ENCODE data around the gene ZNF587. TPM values are rescaled to one million over a fixed set of nuclear protein-coding genes. Genes with fewer than 3 reads are reported as not detected.
"Not testable (repeated sequence)": the region's sequence is repeated elsewhere in the genome, so short reads cannot be mapped to it uniquely, and the experiment has no call there.

ZNF587 gene
- polyA plus RNA-seq, 1 experiment = 15.7 TPM

DNA sequence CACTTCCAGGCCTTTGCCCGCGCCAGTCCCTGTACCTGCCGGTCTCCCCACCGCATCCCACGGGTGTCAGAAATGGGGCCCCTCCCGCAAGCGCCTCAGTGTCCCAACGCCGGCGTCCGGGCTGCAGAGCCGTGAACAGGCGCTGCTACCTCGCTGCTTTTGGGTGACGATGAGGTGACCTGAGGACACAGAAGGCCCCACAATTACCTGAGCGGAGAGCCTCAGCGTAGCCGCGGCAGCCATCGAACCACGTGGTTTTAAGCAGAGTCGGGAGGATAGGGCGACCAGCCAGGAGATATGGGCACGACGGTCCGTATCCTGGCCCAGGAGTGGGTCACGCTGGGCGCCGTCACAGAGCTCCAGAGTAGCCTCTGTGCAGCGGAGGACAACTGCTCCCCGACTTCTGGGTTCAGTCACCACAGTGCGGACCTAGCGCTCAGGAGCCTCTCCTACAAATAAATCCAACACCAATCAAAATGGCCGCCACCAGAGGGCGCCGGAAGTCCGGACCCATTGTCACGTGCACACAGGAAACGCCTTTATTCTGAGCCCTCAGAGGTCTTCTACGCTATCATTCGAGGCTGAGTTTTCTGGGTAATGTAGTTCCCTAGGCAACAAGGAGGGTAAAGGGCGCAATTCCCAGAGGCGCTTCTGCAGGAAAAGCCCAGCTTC, 39.0 kb downstream of the ZNF587 start, which contains the start of gene ZNF814:
Gene ZNF814 (minus strand): TSS at position 478 of the 672 bp plus-strand sequence. CDS start 235 bp downstream, at position 243.
- DNase-seq (ENCODE audit: low read depth, low spot score) = peak; percentile 47
- ChIA-PET POLR2A (no interaction called here), CTCF (interaction anchor here (0.8 to 1.5 kb wide), 5 partner anchors 9 to 70 kb away, joined by 3 to 7 read pairs (median 3); no protein-coding TSS in a partner anchor)
- no peaks in the 10 kb centered on the region for H3K27me3 ChIP-seq (ENCODE audit: control insufficient read depth, insufficient read depth, low read length)
- H3K4me3 ChIP-seq (ENCODE audit: low read depth, low read length) = peak within 1 kb of the TSS; percentile 95
- peaks cover 20% of the 10 kb centered on the region for H3K9me3 ChIP-seq (ENCODE audit: control insufficient read depth, insufficient read depth, low read length)
- H3K27ac ChIP-seq (ENCODE audit: low read depth, low read length) = peak within 1 kb of the TSS; percentile 39
- TF ChIP-seq, protein P1, sequence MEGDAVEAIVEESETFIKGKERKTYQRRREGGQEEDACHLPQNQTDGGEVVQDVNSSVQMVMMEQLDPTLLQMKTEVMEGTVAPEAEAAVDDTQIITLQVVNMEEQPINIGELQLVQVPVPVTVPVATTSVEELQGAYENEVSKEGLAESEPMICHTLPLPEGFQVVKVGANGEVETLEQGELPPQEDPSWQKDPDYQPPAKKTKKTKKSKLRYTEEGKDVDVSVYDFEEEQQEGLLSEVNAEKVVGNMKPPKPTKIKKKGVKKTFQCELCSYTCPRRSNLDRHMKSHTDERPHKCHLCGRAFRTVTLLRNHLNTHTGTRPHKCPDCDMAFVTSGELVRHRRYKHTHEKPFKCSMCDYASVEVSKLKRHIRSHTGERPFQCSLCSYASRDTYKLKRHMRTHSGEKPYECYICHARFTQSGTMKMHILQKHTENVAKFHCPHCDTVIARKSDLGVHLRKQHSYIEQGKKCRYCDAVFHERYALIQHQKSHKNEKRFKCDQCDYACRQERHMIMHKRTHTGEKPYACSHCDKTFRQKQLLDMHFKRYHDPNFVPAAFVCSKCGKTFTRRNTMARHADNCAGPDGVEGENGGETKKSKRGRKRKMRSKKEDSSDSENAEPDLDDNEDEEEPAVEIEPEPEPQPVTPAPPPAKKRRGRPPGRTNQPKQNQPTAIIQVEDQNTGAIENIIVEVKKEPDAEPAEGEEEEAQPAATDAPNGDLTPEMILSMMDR (IDR thresholded peaks at IDR 0.05; ENCODE audit: low read depth, low read length) = peak; percentile 43

DNA sequence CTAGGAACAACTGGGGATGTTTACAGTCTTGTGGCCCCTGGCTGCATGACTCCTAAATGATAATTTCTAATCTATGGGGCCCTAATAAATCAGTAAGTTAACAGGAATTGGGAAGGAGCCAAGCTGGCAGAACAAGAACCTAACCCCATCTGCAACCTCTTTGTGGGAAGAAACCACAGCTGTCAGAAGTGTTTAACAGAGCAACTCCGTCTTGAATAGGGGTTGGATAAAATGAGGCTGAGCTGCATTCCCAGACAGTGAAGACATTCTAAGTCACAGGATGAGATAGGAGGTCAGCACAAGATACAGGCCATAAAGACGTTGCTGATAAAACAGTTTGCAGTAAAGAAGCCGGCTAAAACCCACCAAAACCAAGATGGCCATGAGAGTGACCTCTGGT, 41.0 kb downstream of the ZNF587 start:
- Histone ChIP-seq H3K9me3 (ENCODE audit: control insufficient read depth, insufficient read depth, low read length) (peaks cover 16% of the 10 kb centered on the region), H3K27ac (ENCODE audit: low read depth, low read length) (peak overlapping the region; percentile 11)
- DNase-seq (ENCODE audit: low read depth, low spot score) = peak; percentile 11
- CTCF ChIA-PET; POLR2A ChIA-PET; H3K4me3 ChIP-seq (ENCODE audit: low read depth, low read length); H3K27me3 ChIP-seq (ENCODE audit: control insufficient read depth, insufficient read depth, low read length): not testable (repeated sequence)

DNA sequence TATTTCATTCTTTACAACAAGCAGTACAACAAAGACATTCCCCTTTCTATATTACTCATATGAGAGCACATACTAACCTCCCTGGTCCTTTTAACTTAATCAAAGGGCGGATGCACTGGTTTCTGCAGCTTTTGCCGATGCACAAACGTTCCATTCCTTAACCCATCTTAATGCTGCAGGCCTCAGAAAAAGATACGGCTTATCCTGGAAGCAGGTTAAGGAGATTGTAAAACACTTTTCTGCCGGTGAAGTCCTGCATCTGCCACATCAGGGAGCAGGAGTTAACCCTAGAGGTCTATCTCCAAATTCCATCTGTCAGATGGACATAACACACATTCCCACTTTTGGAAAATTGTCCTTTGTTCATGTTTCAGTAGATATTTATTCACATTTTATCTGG, 50.7 kb downstream of the ZNF587 start:
- DNase-seq (ENCODE audit: low read depth, low spot score) = no peak
- POLR2A ChIA-PET = no interaction called here
- no peak overlapping the region for H3K27ac ChIP-seq (ENCODE audit: low read depth, low read length)
- H3K27me3 ChIP-seq (ENCODE audit: control insufficient read depth, insufficient read depth, low read length) = no peaks in the 10 kb centered on the region
- H3K9me3 ChIP-seq (ENCODE audit: control insufficient read depth, insufficient read depth, low read length) = peaks cover 21% of the 10 kb centered on the region
- CTCF ChIA-PET = no interaction called here
- H3K4me3 ChIP-seq (ENCODE audit: low read depth, low read length) = no peak overlapping the region
- TF ChIP-seq, protein P1 (IDR thresholded peaks at IDR 0.05; ENCODE audit: low read depth, low read length) = no peak

DNA sequence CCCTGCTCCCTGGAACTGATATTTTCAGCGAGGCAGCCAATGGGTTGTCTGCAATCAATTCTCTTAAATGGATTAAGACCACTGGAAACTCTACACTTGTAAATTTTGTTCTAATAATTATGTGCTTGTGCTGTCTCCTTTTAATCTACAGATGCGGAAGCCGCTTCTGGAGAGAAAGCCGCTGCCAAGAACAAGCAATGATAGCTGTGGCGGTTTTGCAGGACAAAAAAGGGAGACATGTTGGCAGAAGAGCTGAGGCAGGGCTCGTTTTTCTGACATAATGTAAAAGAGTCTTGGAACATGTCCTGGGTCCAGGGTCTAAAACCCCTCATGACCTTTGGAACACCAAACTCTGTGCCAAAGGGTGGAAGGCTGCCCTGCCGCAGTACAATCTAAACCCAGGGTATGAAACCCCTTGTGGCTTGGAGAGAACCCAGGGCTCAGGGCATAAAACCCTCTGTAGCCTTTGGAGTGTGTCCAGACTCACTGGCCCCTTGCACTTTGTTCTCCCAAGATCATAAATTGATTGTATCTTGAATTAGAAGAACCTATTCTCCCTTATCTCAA, 54.0 kb downstream of the ZNF587 start:
- ChIA-PET POLR2A (interaction anchor here (0.6 kb wide), 1 partner anchor 31 kb away, joined by 3 read pairs; no protein-coding TSS in a partner anchor), CTCF (interaction anchor here (1.0 to 1.9 kb wide), 2 partner anchors 11 to 13 kb away, joined by 4 to 5 read pairs; partner anchors contain the start of gene ZNF417)
- no peak overlapping the region for H3K4me3 ChIP-seq (ENCODE audit: low read depth, low read length)
- no peaks in the 10 kb centered on the region for H3K27me3 ChIP-seq (ENCODE audit: control insufficient read depth, insufficient read depth, low read length)
- H3K9me3 ChIP-seq (ENCODE audit: control insufficient read depth, insufficient read depth, low read length) = peaks cover 28% of the 10 kb centered on the region
- DNase-seq (ENCODE audit: low read depth, low spot score) = no peak
- no peak overlapping the region for H3K27ac ChIP-seq (ENCODE audit: low read depth, low read length)
- TF ChIP-seq, protein P1 (IDR thresholded peaks at IDR 0.05; ENCODE audit: low read depth, low read length) = no peak

DNA sequence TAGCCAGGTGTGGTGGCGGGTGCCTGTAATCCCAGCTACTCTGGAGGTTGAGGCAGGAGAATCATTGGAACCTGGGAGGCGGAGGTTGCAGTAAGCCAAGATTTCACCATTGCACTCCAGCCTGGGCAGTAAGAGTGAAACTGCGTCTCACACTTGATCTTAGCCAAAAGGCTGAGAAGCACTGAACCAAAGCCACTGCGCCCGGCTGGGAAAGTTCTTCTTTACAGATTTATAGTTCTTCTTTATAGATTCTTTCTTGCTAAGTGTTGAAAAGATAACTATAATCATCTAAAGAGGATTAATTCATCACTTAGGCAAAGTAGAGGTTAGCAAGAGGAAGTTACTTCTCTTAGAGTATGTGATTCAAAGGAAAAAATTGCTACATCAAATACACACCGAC, 55.6 kb downstream of the ZNF587 start:
- ChIA-PET POLR2A (no interaction called here), CTCF (no interaction called here)
- H3K27me3 ChIP-seq (ENCODE audit: control insufficient read depth, insufficient read depth, low read length) = no peaks in the 10 kb centered on the region
- DNase-seq (ENCODE audit: low read depth, low spot score) = no peak
- no peak overlapping the region for H3K4me3 ChIP-seq (ENCODE audit: low read depth, low read length)
- peaks cover 28% of the 10 kb centered on the region for H3K9me3 ChIP-seq (ENCODE audit: control insufficient read depth, insufficient read depth, low read length)
- TF ChIP-seq, protein P1 (IDR thresholded peaks at IDR 0.05; ENCODE audit: low read depth, low read length) = no peak
- H3K27ac ChIP-seq (ENCODE audit: low read depth, low read length) = no peak overlapping the region
